H1 (cell line): ENCODE data around the gene L3MBTL4. TPM values are rescaled to one million over a fixed set of nuclear protein-coding genes. Genes with fewer than 3 reads are reported as not detected.

ENCODE experiments used
- CTCF ChIA-PET: fragments of 300-600 bp; sonication (Branson Sonifier 250); formaldehyde crosslinking; loops from one replicate; lab custom pipeline; 2021; ENCODE audit not compliant: partially characterized antibody; lab: Charles Lee
- POLR2A ChIA-PET: fragments of 300-600 bp; sonication (Branson Sonifier 250); formaldehyde crosslinking; loops from one replicate; lab custom pipeline; 2021; ENCODE audit warnings: inconsistent platforms; ENCODE audit not compliant: partially characterized antibody; lab: Charles Lee
- DNase-seq, 2 experiments: peaks; one replicate each; pipeline versions ENCODE4 v3.0.0 to v3.0.0-alpha.2; 2010 to 2022; ENCODE audit warnings: low spot score in 2 of 2, low read depth in 1 of 2, mixed read lengths in 1 of 2
- FAIRE-seq: peaks from 2 replicates; lab custom pipeline; 2011; peaks lifted over from hg19 to GRCh38; lab: Jason Lieb, UNC
- H2AFZ ChIP-seq: 2 replicates; pipeline ENCODE4 v1.8.1; 2012; ENCODE audit warnings: low read length, inconsistent platforms
- H2AK5ac ChIP-seq: 2 replicates; pipeline ENCODE4 v1.6.1; 2013; ENCODE audit warnings: low read depth, low read length
- H2BK120ac ChIP-seq: replicated peaks from 2 replicates; pipeline ENCODE3; 2013; ENCODE audit warnings: low read depth, low read length, inconsistent platforms
- H2BK12ac ChIP-seq: 2 replicates; pipeline ENCODE4 v1.6.1; 2013; ENCODE audit warnings: low read depth, low read length
- H2BK15ac ChIP-seq: 2 replicates; pipeline ENCODE4 v1.6.1; 2013; ENCODE audit warnings: low read length
- H2BK20ac ChIP-seq: 2 replicates; pipeline ENCODE4 v1.6.1; 2013; ENCODE audit warnings: low read length
- H2BK5ac ChIP-seq: 2 replicates; pipeline ENCODE4 v1.6.1; 2013; ENCODE audit warnings: low read depth, low read length
- H3K14ac ChIP-seq: 2 replicates; pipeline ENCODE4 v1.6.1; 2013; ENCODE audit warnings: inconsistent platforms; ENCODE audit not compliant: insufficient read length
- H3K18ac ChIP-seq: 2 replicates; pipeline ENCODE4 v1.6.1; 2013; ENCODE audit warnings: low read length; ENCODE audit errors: extremely low read depth
- H3K23ac ChIP-seq: 2 replicates; pipeline ENCODE4 v1.6.1; 2013; ENCODE audit warnings: inconsistent platforms; ENCODE audit not compliant: insufficient read length
- H3K23me2 ChIP-seq: 2 replicates; pipeline ENCODE4 v1.6.1; 2013; ENCODE audit warnings: low read depth, low read length
- H3K27ac ChIP-seq: 2 replicates; pipeline ENCODE4 v1.6.1; 2011; ENCODE audit warnings: low read depth, low read length, inconsistent platforms
- H3K27me3 ChIP-seq, 4 experiments: replicated peaks in 1 of 4; 1 replicate in 1 of 4; 2 replicates in 3 of 4; pipeline versions ENCODE4 v1.6.1 to v1.8.1; 2011 to 2013; ENCODE audit warnings: low read length in 3 of 4, mild to moderate bottlenecking in 3 of 4, inconsistent platforms in 2 of 4, mixed read lengths in 2 of 4, moderate library complexity in 1 of 4; ENCODE audit not compliant: control insufficient read depth in 3 of 4, insufficient read depth in 3 of 4; ENCODE audit errors: extremely low read depth in 1 of 4
- H3K36me3 ChIP-seq, 4 experiments: 2 replicates each; pipeline versions ENCODE4 v1.6.1 to v1.8.1; 2011 to 2013; ENCODE audit warnings: mild to moderate bottlenecking in 4 of 4, low read length in 3 of 4, moderate library complexity in 2 of 4, control low read depth in 1 of 4, inconsistent platforms in 1 of 4; ENCODE audit not compliant: insufficient read depth in 4 of 4, control insufficient read depth in 2 of 4
- H3K4ac ChIP-seq: replicated peaks from 2 replicates; pipeline ENCODE3; 2013; ENCODE audit warnings: low read length, low read depth, mixed read lengths, inconsistent platforms; ENCODE audit not compliant: insufficient read length
- H3K4me1 ChIP-seq, 4 experiments: replicated peaks in 1 of 4; 1 replicate in 1 of 4; 2 replicates in 3 of 4; pipeline versions ENCODE4 v1.6.1 to v1.8.1; 2011 to 2013; ENCODE audit warnings: low read length in 3 of 4, inconsistent platforms in 2 of 4, mixed read lengths in 1 of 4; ENCODE audit not compliant: insufficient read depth in 4 of 4, control insufficient read depth in 3 of 4
- H3K4me2 ChIP-seq, 2 experiments: 2 replicates each; pipeline versions ENCODE4 v1.6.1 to v1.8.1; 2011 to 2013; ENCODE audit warnings: low read depth in 2 of 2, low read length in 2 of 2, control low read depth in 1 of 2, inconsistent platforms in 1 of 2, mild to moderate bottlenecking in 1 of 2; ENCODE audit not compliant: insufficient read depth in 1 of 2
- H3K4me3 ChIP-seq, 4 experiments: fragments of 200-600, 300-600 bp in 1 of 4; sonication (generic), shearing (Covaris generic), sonication (Bioruptor Twin) in 1 of 4; 2 replicates each; pipeline versions ENCODE4 v1.5.1 to v1.8.1; 2011 to 2016; ENCODE audit warnings: low read length in 4 of 4, low read depth in 3 of 4, control low read depth in 2 of 4, inconsistent platforms in 2 of 4, mild to moderate bottlenecking in 2 of 4, mixed read lengths in 1 of 4, moderate library complexity in 1 of 4; ENCODE audit not compliant: insufficient read depth in 2 of 4; ENCODE audit errors: extremely low read depth in 1 of 4
- H3K56ac ChIP-seq: replicated peaks from 2 replicates; pipeline ENCODE3; 2013; ENCODE audit warnings: low read depth, mild to moderate bottlenecking, mixed read lengths, low read length, inconsistent platforms; ENCODE audit not compliant: insufficient read length
- H3K79me1 ChIP-seq: 2 replicates; pipeline ENCODE4 v1.6.1; 2013; ENCODE audit warnings: low read depth, low read length, control low read depth
- H3K79me2 ChIP-seq, 2 experiments: 2 replicates each; pipeline versions ENCODE4 v1.6.1 to v1.8.1; 2012 to 2013; ENCODE audit warnings: low read length in 2 of 2, mild to moderate bottlenecking in 2 of 2, inconsistent platforms in 1 of 2; ENCODE audit not compliant: insufficient read depth in 2 of 2, control insufficient read depth in 1 of 2
- H3K9ac ChIP-seq, 4 experiments: replicated peaks in 1 of 4; 1 replicate in 1 of 4; 2 replicates in 3 of 4; pipeline versions ENCODE4 v1.6.1 to v1.8.1; 2011 to 2013; ENCODE audit warnings: low read depth in 3 of 4, low read length in 3 of 4, control low read depth in 2 of 4, mild to moderate bottlenecking in 2 of 4, moderate library complexity in 2 of 4, inconsistent platforms in 1 of 4; ENCODE audit errors: extremely low read depth in 1 of 4
- H3K9me3 ChIP-seq, 2 experiments: 2 replicates each; pipeline versions ENCODE4 v1.6.1 to v1.8.1; 2012 to 2013; ENCODE audit warnings: mild to moderate bottlenecking in 2 of 2, moderate library complexity in 2 of 2, control low read depth in 1 of 2, inconsistent platforms in 1 of 2, low read depth in 1 of 2, low read length in 1 of 2, mixed read lengths in 1 of 2; ENCODE audit not compliant: insufficient read depth in 2 of 2
- H4K20me1 ChIP-seq, 2 experiments: replicated peaks in 1 of 2; 2 replicates each; pipeline versions ENCODE3 to v1.8.1; 2011 to 2013; ENCODE audit warnings: inconsistent platforms in 2 of 2, low read length in 2 of 2, mild to moderate bottlenecking in 1 of 2; ENCODE audit not compliant: insufficient read depth in 2 of 2, control insufficient read depth in 1 of 2
- H4K5ac ChIP-seq: 2 replicates; pipeline ENCODE4 v1.6.1; 2013; ENCODE audit warnings: low read length, low read depth, mixed read lengths, inconsistent platforms; ENCODE audit not compliant: insufficient read length
- H4K8ac ChIP-seq: 2 replicates; pipeline ENCODE4 v1.8.0; 2013; ENCODE audit warnings: mild to moderate bottlenecking, moderate library complexity, low read length, inconsistent platforms; ENCODE audit not compliant: insufficient read depth; ENCODE audit errors: extremely low read depth
- H4K91ac ChIP-seq: replicated peaks from 2 replicates; pipeline ENCODE3; 2013; ENCODE audit warnings: low read length, mixed read lengths, inconsistent platforms; ENCODE audit not compliant: insufficient read length
- ASH2L ChIP-seq: fragments of 200-600, 300-600 bp; sonication (generic); IDR thresholded peaks from one replicate; pipeline ENCODE4 v1.7.1; 2017; ENCODE audit warnings: low read length
- CBX8 ChIP-seq: fragments of 300-800, 300-1000 bp; sonication (generic); IDR thresholded peaks from 2 replicates; pipeline ENCODE4 v1.7.1; 2016; ENCODE audit warnings: low read depth, low read length, borderline replicate concordance
- E2F6 ChIP-seq: IDR thresholded peaks from 2 replicates; pipeline ENCODE4 v1.6.1; 2012; ENCODE audit warnings: inconsistent platforms
- MAX ChIP-seq: IDR thresholded peaks from 2 replicates; pipeline ENCODE4 v1.6.1; 2012; ENCODE audit warnings: inconsistent platforms
- POU5F1 ChIP-seq: IDR thresholded peaks from 2 replicates; pipeline ENCODE4 v1.6.1; 2011; ENCODE audit warnings: low read depth, mild to moderate bottlenecking, low read length, moderate library complexity
- TAF1 ChIP-seq: IDR thresholded peaks from 2 replicates; pipeline ENCODE4 v1.6.1; 2011; ENCODE audit warnings: mild to moderate bottlenecking, low read depth, low read length
- WGBS, 2 experiments: shearing (Covaris generic) in 1 of 2; methylation state at CpG; one replicate each; pipeline versions ENCODE4 v1.1.6 to v1.1.7; 2013 to 2015; ENCODE audit warnings: low lambda C conversion rate in 2 of 2, mixed read lengths in 2 of 2, inconsistent platforms in 1 of 2, low coverage in 1 of 2, missing lambda C conversion rate in 1 of 2; ENCODE audit not compliant: insufficient replicate concordance in 2 of 2, insufficient coverage in 1 of 2, insufficient read length in 1 of 2; ENCODE audit errors: extremely low coverage in 1 of 2, missing lambda C conversion rate in 1 of 2; 5-methylcytosine and 5-hydroxymethylcytosine counted together
- polyA plus RNA-seq, 7 experiments: library from polyadenylated mRNA; depleted of rRNA in 3 of 7; stranded (reverse) in 5 of 7; unstranded in 2 of 7; fragments of >200 nt in 5 of 7; fragments of 200-250 nt in 2 of 7; gene quantifications; 1 replicate in 5 of 7; 2 replicates in 1 of 7; 4 replicates in 1 of 7; pipeline versions ENCODE4 v1.2.1 to v1.2.3, GENCODE V29; 2011 to 2013; ENCODE audit warnings: missing spikeins in 2 of 7, mixed read lengths in 2 of 7
- total RNA-seq: library from RNA; stranded (reverse); fragmentation: NEBNext Ultra II Directional; extraction: Animal tissue kit (Norgen Biotek cat#: 25700); gene quantifications from 2 replicates; pipeline ENCODE4 v1.2.1, GENCODE V29; 2021

The L3MBTL4 gene
- total and polyA plus RNA-seq, 2 of the 8 experiments (the other 6 are each of a cell fraction or from before 2014, with no cell fraction given), result 1.0 to 2.1 TPM

- no peaks in the 10 kb centered on the region for H3K36me3 ChIP-seq
- no peak for DNase-seq
- H3K4me2 ChIP-seq, result peak overlapping the region; percentile 56
- H2BK15ac ChIP-seq, result no peak overlapping the region
- peak overlapping the region; percentile 26; the same call in 1 of the 2 replicates for H2AK5ac ChIP-seq
- TF ChIP-seq POU5F1, result peak; percentile 56; the same call in 1 of the 2 replicates
- peak; percentile 38; the same call in 1 of the 2 replicates for TF ChIP-seq MAX
- no peak for TF ChIP-seq ASH2L
- TF ChIP-seq E2F6, result no peak
- TF ChIP-seq CBX8, result no peak
- TF ChIP-seq TAF1, result 0 out of 2 replicates have a peak, but pooled peaks have one; percentile 27
- TF ChIP-seq, all 59 proteins: peak for 3
- Histone ChIP-seq H4K20me1 (no peaks in the 10 kb centered on the region), H3K9me3 (no peaks in the 10 kb centered on the region), H3K27me3 (no peaks in the 10 kb centered on the region), H3K4ac (no peak overlapping the region), H3K23ac (no peak overlapping the region), H4K5ac (no peak overlapping the region), H3K14ac (no peak overlapping the region), H3K27ac (no peak overlapping the region), H4K8ac (no peak overlapping the region), H2AFZ (peak overlapping the region; percentile 87; the same call in 1 of the 2 replicates), H3K9ac (no peak overlapping the region), H3K4me1 (peaks cover 2 to 10% (median 8%) of the 10 kb centered on the region in 4 experiments; a peak in 5 of 7 replicates), H2BK12ac (0 out of 2 replicates have a peak overlapping the region, but pooled peaks have one; percentile 85), H2BK120ac (no peak overlapping the region), H3K18ac (peak overlapping the region; percentile 55; the same call in 1 of the 2 replicates), H3K56ac (no peak overlapping the region), H2BK20ac (peak overlapping the region; percentile 90; the same call in 1 of the 2 replicates), H2BK5ac (peak overlapping the region; percentile 87; the same call in 1 of the 2 replicates), H4K91ac (peak overlapping the region; percentile 27), H3K4me3 (no peak overlapping the region), H3K79me1 (no peaks in the 10 kb centered on the region), H3K79me2 (no peaks in the 10 kb centered on the region), H3K23me2 (no peaks in the 10 kb centered on the region)
- ChIA-PET POLR2A (interaction anchor here (1.0 to 1.3 kb wide), 2 partner anchors 27 to 32 kb away, joined by 3 to 4 read pairs; no protein-coding TSS in a partner anchor), CTCF (no interaction called here)
- FAIRE-seq, result peak; percentile 82
- 67% methylated on average over 3 of the region's 3 CpGs; no CpG with 5 or more reads in 1 of the 2 experiments for WGBS, 2 experiments
Measured at GRCh38 chr18:5941890-5942289, 472.8 kb downstream of the L3MBTL4 start.
